ENCODE data around the gene FCN2.

- TF ChIP-seq CTCF (IDR thresholded peaks at IDR 0.05; ENCODE audit: low read length), result no peak
- TF ChIP-seq EZH2 (IDR thresholded peaks at IDR 0.05; ENCODE audit: borderline replicate concordance, low read length), result no peak
These were observed 54.5 kb downstream of the FCN2 start for GRCh38 chr9:134935056-134935640.
